ENCODE data around the gene FAM156B. TPM values are rescaled to one million over a fixed set of nuclear protein-coding genes. Genes with fewer than 3 reads are reported as not detected.
"Not testable (repeated sequence)": the region's sequence is repeated elsewhere in the genome, so short reads cannot be mapped to it uniquely, and the experiment has no call there.

The FAM156B gene
- total RNA-seq, 1 experiment from 2014 or later = 20.0 TPM

DNA sequence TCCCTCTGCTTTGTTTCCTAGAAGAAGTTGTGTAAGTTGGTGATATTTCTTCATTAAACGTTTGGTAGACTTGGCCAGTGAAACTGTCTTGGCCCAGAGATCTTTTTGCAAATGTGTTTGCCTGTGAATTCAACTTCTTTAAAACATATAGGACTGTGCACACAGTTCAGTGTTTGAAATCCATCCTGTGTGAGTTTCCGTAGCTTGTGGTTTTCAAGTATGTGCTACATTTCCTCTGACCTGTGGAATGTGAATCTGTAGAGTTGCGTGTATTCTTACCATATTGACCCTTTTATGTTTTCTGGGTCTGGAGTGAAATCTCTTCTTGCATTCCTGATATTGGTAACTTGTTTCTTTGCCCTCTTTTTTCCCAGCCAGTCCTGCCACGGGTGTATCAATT lies 8.9 kb downstream of the FAM156B start:
- H3K4me1 ChIP-seq (replicated peaks; ENCODE audit: insufficient read depth); H3K27me3 ChIP-seq (ENCODE audit: insufficient read depth, low read depth); H2AFZ ChIP-seq; H3K4me2 ChIP-seq; H3K27ac ChIP-seq; H3K9me2 ChIP-seq (ENCODE audit: insufficient read depth); H4K20me1 ChIP-seq (ENCODE audit: insufficient read depth); CTCF ChIA-PET; BruUV-seq (replicated peaks); H3K36me3 ChIP-seq (ENCODE audit: low read depth); H3F3A ChIP-seq (ENCODE audit: insufficient read depth, low read depth); POLR2A ChIA-PET (ENCODE audit: unreplicated experiment); DNase-seq; H3K79me2 ChIP-seq (ENCODE audit: low read depth); intact Hi-C loops (cut with micrococcal nuclease; ENCODE audit: unreplicated experiment); H3K9me3 ChIP-seq (ENCODE audit: insufficient read depth, low read depth); H3K4me3 ChIP-seq: not testable (repeated sequence)

DNA sequence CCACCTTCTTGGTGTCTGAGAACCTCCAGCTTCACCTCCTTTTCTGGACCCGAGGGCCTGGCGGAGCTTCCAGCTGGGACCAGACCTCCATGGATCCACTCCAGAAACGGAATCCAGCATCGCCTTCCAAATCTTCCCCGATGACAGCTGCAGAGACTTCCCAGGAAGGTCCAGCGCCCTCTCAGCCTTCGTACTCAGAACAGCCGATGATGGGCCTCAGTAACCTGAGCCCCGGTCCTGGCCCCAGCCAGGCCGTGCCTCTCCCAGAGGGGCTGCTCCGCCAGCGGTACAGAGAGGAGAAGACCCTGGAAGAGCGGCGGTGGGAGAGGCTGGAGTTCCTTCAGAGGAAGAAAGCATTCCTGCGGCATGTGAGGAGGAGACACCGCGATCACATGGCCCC lies 10.0 kb downstream of the FAM156B start:
- intact Hi-C loops (cut with micrococcal nuclease; ENCODE audit: unreplicated experiment); H2AFZ ChIP-seq; CTCF ChIA-PET; BruUV-seq (replicated peaks); DNase-seq; H3K79me2 ChIP-seq (ENCODE audit: low read depth); H3K9me2 ChIP-seq (ENCODE audit: insufficient read depth); H3K27ac ChIP-seq; H3K4me1 ChIP-seq (replicated peaks; ENCODE audit: insufficient read depth); H3K9me3 ChIP-seq (ENCODE audit: insufficient read depth, low read depth); H3K4me2 ChIP-seq; H3K36me3 ChIP-seq (ENCODE audit: low read depth); H3K27me3 ChIP-seq (ENCODE audit: insufficient read depth, low read depth); H4K20me1 ChIP-seq (ENCODE audit: insufficient read depth); H3K4me3 ChIP-seq; H3F3A ChIP-seq (ENCODE audit: insufficient read depth, low read depth); POLR2A ChIA-PET (ENCODE audit: unreplicated experiment): not testable (repeated sequence)

- POLR2A ChIA-PET (ENCODE audit: unreplicated experiment); H4K20me1 ChIP-seq (ENCODE audit: insufficient read depth); CTCF ChIA-PET; DNase-seq; H3K4me1 ChIP-seq (replicated peaks; ENCODE audit: insufficient read depth); H3K4me2 ChIP-seq; H3K36me3 ChIP-seq (ENCODE audit: low read depth); H3K27me3 ChIP-seq (ENCODE audit: insufficient read depth, low read depth); H3K4me3 ChIP-seq; H3K9me3 ChIP-seq (ENCODE audit: insufficient read depth, low read depth); H3F3A ChIP-seq (ENCODE audit: insufficient read depth, low read depth); BruUV-seq (replicated peaks); H3K9me2 ChIP-seq (ENCODE audit: insufficient read depth); H2AFZ ChIP-seq; H3K79me2 ChIP-seq (ENCODE audit: low read depth); intact Hi-C loops (cut with micrococcal nuclease; ENCODE audit: unreplicated experiment); H3K27ac ChIP-seq: not testable (repeated sequence)
Measured at GRCh38 chrX:52907900-52908299, 10.8 kb downstream of the FAM156B start.

DNA sequence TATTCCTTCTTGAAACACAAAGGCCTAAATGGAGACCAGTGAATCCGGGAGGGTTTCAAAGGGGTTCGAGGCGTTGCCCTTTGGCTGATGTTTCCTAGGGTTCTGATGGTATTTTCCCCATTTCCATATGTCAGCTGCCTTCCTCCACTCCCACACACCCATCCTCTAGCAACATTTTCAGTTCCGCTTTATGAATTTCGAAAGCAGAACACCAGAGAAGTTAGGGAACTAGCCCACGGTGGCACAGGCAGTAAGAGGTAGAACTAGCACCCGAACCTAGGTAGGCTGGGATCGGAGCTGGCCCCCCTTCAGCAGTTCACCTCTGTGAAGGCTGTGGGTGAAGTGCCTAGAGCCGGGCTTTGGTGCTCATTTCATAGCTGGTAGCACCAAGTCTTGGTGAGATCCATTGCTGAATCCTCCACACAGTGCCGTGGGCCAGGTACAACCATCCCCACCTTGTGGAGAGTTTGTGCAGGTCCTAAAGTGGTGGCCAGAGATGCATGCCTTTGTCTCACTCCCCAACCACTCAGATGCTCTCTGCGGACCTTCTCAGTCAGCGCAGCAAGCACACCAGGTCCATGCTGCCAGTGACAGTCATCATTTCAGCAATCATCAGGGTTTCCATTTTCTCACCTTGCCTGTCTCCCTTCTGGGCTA lies 12.3 kb downstream of the FAM156B start:
- H3K27ac ChIP-seq; H3K9me3 ChIP-seq (ENCODE audit: insufficient read depth, low read depth); H3K36me3 ChIP-seq (ENCODE audit: low read depth); intact Hi-C loops (cut with micrococcal nuclease; ENCODE audit: unreplicated experiment); H3K4me1 ChIP-seq (replicated peaks; ENCODE audit: insufficient read depth); CTCF ChIA-PET; H4K20me1 ChIP-seq (ENCODE audit: insufficient read depth); POLR2A ChIA-PET (ENCODE audit: unreplicated experiment); BruUV-seq (replicated peaks); DNase-seq; H2AFZ ChIP-seq; H3K4me3 ChIP-seq; H3K27me3 ChIP-seq (ENCODE audit: insufficient read depth, low read depth); H3K79me2 ChIP-seq (ENCODE audit: low read depth); H3K9me2 ChIP-seq (ENCODE audit: insufficient read depth); H3F3A ChIP-seq (ENCODE audit: insufficient read depth, low read depth); H3K4me2 ChIP-seq: not testable (repeated sequence)

GRCh38 chrX:52913681-52914080 lies 16.6 kb downstream of the FAM156B start:
- intact Hi-C loops (cut with micrococcal nuclease; ENCODE audit: unreplicated experiment); BruUV-seq (replicated peaks): not testable (repeated sequence)

DNA sequence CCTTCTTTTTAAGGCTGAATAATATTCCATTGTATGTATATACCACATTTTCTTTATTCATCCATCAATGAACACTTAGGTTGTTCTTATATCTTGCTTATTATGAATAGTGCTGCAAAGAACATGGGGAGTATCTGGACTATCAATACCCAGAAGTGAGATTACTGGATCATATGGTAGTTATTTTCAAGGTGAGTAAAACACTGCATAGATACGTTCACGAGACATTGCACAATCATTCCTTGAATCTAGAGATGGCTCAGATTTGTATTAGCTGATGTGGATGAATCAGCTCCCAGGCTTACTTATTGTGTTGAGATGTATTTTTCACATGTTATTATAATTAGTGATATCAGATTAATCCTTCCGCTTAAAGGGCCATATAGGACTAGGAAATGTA lies 17.6 kb downstream of the FAM156B start:
- H2AFZ ChIP-seq; H3K4me3 ChIP-seq; H3K36me3 ChIP-seq (ENCODE audit: low read depth); H3K27ac ChIP-seq; intact Hi-C loops (cut with micrococcal nuclease; ENCODE audit: unreplicated experiment); H3K4me1 ChIP-seq (replicated peaks; ENCODE audit: insufficient read depth); CTCF ChIA-PET; H3K79me2 ChIP-seq (ENCODE audit: low read depth); H3K4me2 ChIP-seq; H3K9me3 ChIP-seq (ENCODE audit: insufficient read depth, low read depth); DNase-seq; BruUV-seq (replicated peaks); POLR2A ChIA-PET (ENCODE audit: unreplicated experiment); H3F3A ChIP-seq (ENCODE audit: insufficient read depth, low read depth); H3K27me3 ChIP-seq (ENCODE audit: insufficient read depth, low read depth); H3K9me2 ChIP-seq (ENCODE audit: insufficient read depth); H4K20me1 ChIP-seq (ENCODE audit: insufficient read depth): not testable (repeated sequence)

More at GRCh38 chrX:52913681-52914080, 16.6 kb downstream of the FAM156B start:
- H4K20me1 ChIP-seq (ENCODE audit: insufficient read depth); H3K4me3 ChIP-seq; DNase-seq; H3F3A ChIP-seq (ENCODE audit: insufficient read depth, low read depth); H3K9me3 ChIP-seq (ENCODE audit: insufficient read depth, low read depth); H3K9me2 ChIP-seq (ENCODE audit: insufficient read depth); H3K4me2 ChIP-seq; H3K27ac ChIP-seq; H3K4me1 ChIP-seq (replicated peaks; ENCODE audit: insufficient read depth); H2AFZ ChIP-seq; H3K36me3 ChIP-seq (ENCODE audit: low read depth); H3K27me3 ChIP-seq (ENCODE audit: insufficient read depth, low read depth); POLR2A ChIA-PET (ENCODE audit: unreplicated experiment); CTCF ChIA-PET; H3K79me2 ChIP-seq (ENCODE audit: low read depth): not testable (repeated sequence)
